GM19025 (cell line): ENCODE measurements around the gene DYNC1LI1.
A peak's percentile ranks its signal among the peaks of the same experiment; 100 is the strongest.

Source experiments
- ATAC-seq: cut with Tn5 transposase; IDR thresholded peaks from one replicate; pipeline ENCODE4 v1.9.1; 2021; ENCODE audit warnings: mild to moderate bottlenecking, low read depth, moderate library complexity; ENCODE audit not compliant: unreplicated experiment

Gene DYNC1LI1

GRCh38 chr3:32570421-32571191 is at the start of gene DYNC1LI1:
DYNC1LI1 (minus strand) TSS chr3:32570858; CDS start chr3:32570770, 88 bp downstream.
- ATAC-seq, result peak; percentile 86

GRCh38 chr3:32619395-32619794 is 48.7 kb upstream of the DYNC1LI1 start:
- no peak for ATAC-seq

GRCh38 chr3:32616267-32616962 is 45.8 kb upstream of the DYNC1LI1 start:
- ATAC-seq, result no peak

GRCh38 chr3:32614956-32615355 is 44.3 kb upstream of the DYNC1LI1 start:
- no peak for ATAC-seq

- no peak for ATAC-seq
Measured at GRCh38 chr3:32613183-32613582, 42.5 kb upstream of the DYNC1LI1 start.

- ATAC-seq, result no peak
Measured at GRCh38 chr3:32612547-32612946, 41.9 kb upstream of the DYNC1LI1 start.

- ATAC-seq, result no peak
Measured at GRCh38 chr3:32607522-32607921, 36.9 kb upstream of the DYNC1LI1 start.

GRCh38 chr3:32606960-32607359 is 36.3 kb upstream of the DYNC1LI1 start:
- no peak for ATAC-seq

GRCh38 chr3:32606277-32606676 is 35.6 kb upstream of the DYNC1LI1 start:
- ATAC-seq, result no peak

- ATAC-seq, result no peak
Measured at GRCh38 chr3:32603064-32603463, 32.4 kb upstream of the DYNC1LI1 start.

- no peak for ATAC-seq
Measured at GRCh38 chr3:32602206-32602605, 31.5 kb upstream of the DYNC1LI1 start.

GRCh38 chr3:32601722-32602121 is 31.1 kb upstream of the DYNC1LI1 start:
- no peak for ATAC-seq

GRCh38 chr3:32597656-32598055 is 27.0 kb upstream of the DYNC1LI1 start:
- ATAC-seq, result no peak

- no peak for ATAC-seq
Measured at GRCh38 chr3:32596909-32597369, 26.3 kb upstream of the DYNC1LI1 start.

- no peak for ATAC-seq
Measured at GRCh38 chr3:32596282-32596908, 25.7 kb upstream of the DYNC1LI1 start.

GRCh38 chr3:32595323-32595722 is 24.7 kb upstream of the DYNC1LI1 start:
- ATAC-seq, result no peak

GRCh38 chr3:32593903-32594525 is 23.4 kb upstream of the DYNC1LI1 start:
- ATAC-seq, result no peak

- ATAC-seq, result no peak
Measured at GRCh38 chr3:32592696-32593353, 22.2 kb upstream of the DYNC1LI1 start.

- ATAC-seq, result no peak
Measured at GRCh38 chr3:32592011-32592410, 21.4 kb upstream of the DYNC1LI1 start.

- no peak for ATAC-seq
Measured at GRCh38 chr3:32591186-32591585, 20.5 kb upstream of the DYNC1LI1 start.
